Astrocyte of the spinal cord (primary cell): Measurements from ENCODE around the gene ACOT11.

Experiments
- DNase-seq: peaks from one replicate; pipeline ENCODE4 v3.0.0; 2011; ENCODE audit warnings: low read depth, low spot score
- H3K4me3 ChIP-seq: 2 replicates; pipeline ENCODE4 v1.5.1; 2011; ENCODE audit warnings: low read depth, mild to moderate bottlenecking, low read length, moderate library complexity
- CTCF ChIP-seq: IDR thresholded peaks from 2 replicates; pipeline ENCODE4 v1.5.1; 2012; ENCODE audit warnings: low read depth, mild to moderate bottlenecking, low read length, inconsistent platforms
- in situ Hi-C: cut with HindIII; loops from 2 replicates; pipeline ENCODE4 v1.10.0; 2017; ENCODE audit warnings: low sequenced_read_pairs

ACOT11 gene

GRCh38 chr1:54551891-54552290 lies 3.9 kb downstream of the ACOT11 start:
- in situ Hi-C loops, result no loop called here
- TF ChIP-seq CTCF, result no peak
- no peak for DNase-seq
- H3K4me3 ChIP-seq, result no peak overlapping the region

GRCh38 chr1:54553602-54554313 lies 5.7 kb downstream of the ACOT11 start:
- no peak for DNase-seq
- H3K4me3 ChIP-seq, result no peak overlapping the region
- in situ Hi-C loops, result no loop called here
- TF ChIP-seq CTCF, result no peak

- no peak overlapping the region for H3K4me3 ChIP-seq
- no peak for DNase-seq
- in situ Hi-C loops, result no loop called here
- no peak for TF ChIP-seq CTCF
Observed at GRCh38 chr1:54556110-54556509, 8.1 kb downstream of the ACOT11 start.

GRCh38 chr1:54557671-54558355 lies 9.8 kb downstream of the ACOT11 start:
- no peak overlapping the region for H3K4me3 ChIP-seq
- no peak for TF ChIP-seq CTCF
- no peak for DNase-seq
- in situ Hi-C loops, result no loop called here

GRCh38 chr1:54558434-54559030 lies 10.5 kb downstream of the ACOT11 start:
- no peak for DNase-seq

GRCh38 chr1:54559111-54559548 lies 11.1 kb downstream of the ACOT11 start:
- DNase-seq, result no peak
- in situ Hi-C loops, result no loop called here
- TF ChIP-seq CTCF, result no peak
- no peak overlapping the region for H3K4me3 ChIP-seq

More at GRCh38 chr1:54558434-54559030, 10.5 kb downstream of the ACOT11 start:
- no peak overlapping the region for H3K4me3 ChIP-seq
- TF ChIP-seq CTCF, result no peak
- in situ Hi-C loops, result no loop called here
